ENCODE results near the gene RPS19. TPM values are rescaled to one million over a fixed set of nuclear protein-coding genes. Genes with fewer than 3 reads are reported as not detected.

Gene RPS19
- total RNA-seq, 1 experiment from 2014 or later, result 1,349 TPM

DNA sequence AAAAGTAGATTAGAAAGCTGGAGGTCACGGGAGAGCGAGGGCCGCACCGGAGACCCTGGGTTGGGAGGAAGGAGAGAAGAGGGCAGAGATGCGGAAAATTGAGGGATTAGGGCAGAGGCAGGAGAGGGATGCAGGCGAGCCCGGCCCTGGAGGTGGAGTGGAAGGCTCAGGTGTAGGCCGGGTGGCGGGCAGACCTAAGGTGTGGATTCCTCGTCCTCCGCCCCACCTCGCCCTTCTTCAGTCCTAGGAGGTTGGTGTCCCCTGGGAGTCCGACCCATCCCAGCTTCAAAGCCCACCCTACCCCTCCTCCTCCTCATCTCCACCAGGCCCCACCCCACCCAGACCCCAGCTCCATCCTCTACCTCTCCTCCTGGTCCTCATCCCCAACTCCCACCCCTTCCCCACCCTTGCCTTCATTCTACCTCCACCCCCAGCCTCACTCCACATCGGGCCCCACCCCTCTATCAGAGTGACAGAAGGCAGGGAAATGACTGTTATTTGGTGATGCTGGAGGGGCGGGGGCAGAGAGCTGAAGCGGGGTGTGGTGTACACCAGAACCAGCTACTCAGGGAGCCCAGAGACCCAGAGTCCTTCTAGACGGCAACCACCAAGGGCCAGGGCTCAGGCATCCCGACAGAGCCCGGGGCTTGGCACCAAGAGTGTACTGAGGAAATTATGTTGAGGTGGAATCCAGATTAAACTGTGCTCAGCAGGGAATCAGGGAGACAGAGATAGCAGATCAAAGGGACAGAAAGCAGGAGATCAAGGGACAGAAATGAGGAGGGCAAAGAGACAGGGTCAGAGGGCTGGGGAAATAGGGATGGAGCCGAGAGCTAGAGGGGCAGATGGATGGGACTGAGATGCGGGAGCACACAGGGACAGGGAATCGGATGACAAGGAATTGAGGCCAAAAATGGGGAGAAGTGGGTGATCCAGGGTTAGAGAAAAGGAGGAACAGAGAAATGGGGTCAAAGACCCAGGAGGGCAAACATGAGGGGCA is 61.8 kb downstream of the RPS19 start:
- DNase-seq (ENCODE audit: low read depth, low spot score) (no peak), ATAC-seq (no peak)
- in situ Hi-C loops (cut with HindIII; ENCODE audit: low pct_unique_long_range_greater_than_20kb, low sequenced_read_pairs), result no loop called here
- Histone ChIP-seq H3K4me1 (ENCODE audit: control insufficient read depth, insufficient read depth, low read length) (no peaks in the 10 kb centered on the region), H3K9me3 (ENCODE audit: control insufficient read depth, insufficient read depth, low read depth, low read length) (no peaks in the 10 kb centered on the region), H3K36me3 (ENCODE audit: control insufficient read depth, insufficient read depth, low read length) (no peaks in the 10 kb centered on the region), H3K27ac (ENCODE audit: low read length) (no peak overlapping the region), H3K4me3 (ENCODE audit: low read depth in 2 of 2, low read length in 2 of 2) (no peak overlapping the region), H3K27me3 (ENCODE audit: control insufficient read depth, insufficient read depth, low read length) (no peaks in the 10 kb centered on the region)
- BruUV-seq (replicated peaks), result no TSS peak
- intact Hi-C loops (cut with micrococcal nuclease; ENCODE audit: unreplicated experiment), result no loop called here
- ChIA-PET POLR2A (no interaction called here), CTCF (no interaction called here)
- TF ChIP-seq SIN3A (IDR thresholded peaks at IDR 0.05; ENCODE audit: borderline replicate concordance, insufficient read depth, low read depth, low read length) (no peak), POLR2AphosphoS5 (IDR thresholded peaks at IDR 0.05; ENCODE audit: low read depth, low read length) (no peak), TCF7L2 (IDR thresholded peaks at IDR 0.05; ENCODE audit: low read depth, low read length) (no peak)
- TF ChIP-seq, protein P1, sequence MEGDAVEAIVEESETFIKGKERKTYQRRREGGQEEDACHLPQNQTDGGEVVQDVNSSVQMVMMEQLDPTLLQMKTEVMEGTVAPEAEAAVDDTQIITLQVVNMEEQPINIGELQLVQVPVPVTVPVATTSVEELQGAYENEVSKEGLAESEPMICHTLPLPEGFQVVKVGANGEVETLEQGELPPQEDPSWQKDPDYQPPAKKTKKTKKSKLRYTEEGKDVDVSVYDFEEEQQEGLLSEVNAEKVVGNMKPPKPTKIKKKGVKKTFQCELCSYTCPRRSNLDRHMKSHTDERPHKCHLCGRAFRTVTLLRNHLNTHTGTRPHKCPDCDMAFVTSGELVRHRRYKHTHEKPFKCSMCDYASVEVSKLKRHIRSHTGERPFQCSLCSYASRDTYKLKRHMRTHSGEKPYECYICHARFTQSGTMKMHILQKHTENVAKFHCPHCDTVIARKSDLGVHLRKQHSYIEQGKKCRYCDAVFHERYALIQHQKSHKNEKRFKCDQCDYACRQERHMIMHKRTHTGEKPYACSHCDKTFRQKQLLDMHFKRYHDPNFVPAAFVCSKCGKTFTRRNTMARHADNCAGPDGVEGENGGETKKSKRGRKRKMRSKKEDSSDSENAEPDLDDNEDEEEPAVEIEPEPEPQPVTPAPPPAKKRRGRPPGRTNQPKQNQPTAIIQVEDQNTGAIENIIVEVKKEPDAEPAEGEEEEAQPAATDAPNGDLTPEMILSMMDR (IDR thresholded peaks at IDR 0.05), result no peak
- TF ChIP-seq, protein P2, sequence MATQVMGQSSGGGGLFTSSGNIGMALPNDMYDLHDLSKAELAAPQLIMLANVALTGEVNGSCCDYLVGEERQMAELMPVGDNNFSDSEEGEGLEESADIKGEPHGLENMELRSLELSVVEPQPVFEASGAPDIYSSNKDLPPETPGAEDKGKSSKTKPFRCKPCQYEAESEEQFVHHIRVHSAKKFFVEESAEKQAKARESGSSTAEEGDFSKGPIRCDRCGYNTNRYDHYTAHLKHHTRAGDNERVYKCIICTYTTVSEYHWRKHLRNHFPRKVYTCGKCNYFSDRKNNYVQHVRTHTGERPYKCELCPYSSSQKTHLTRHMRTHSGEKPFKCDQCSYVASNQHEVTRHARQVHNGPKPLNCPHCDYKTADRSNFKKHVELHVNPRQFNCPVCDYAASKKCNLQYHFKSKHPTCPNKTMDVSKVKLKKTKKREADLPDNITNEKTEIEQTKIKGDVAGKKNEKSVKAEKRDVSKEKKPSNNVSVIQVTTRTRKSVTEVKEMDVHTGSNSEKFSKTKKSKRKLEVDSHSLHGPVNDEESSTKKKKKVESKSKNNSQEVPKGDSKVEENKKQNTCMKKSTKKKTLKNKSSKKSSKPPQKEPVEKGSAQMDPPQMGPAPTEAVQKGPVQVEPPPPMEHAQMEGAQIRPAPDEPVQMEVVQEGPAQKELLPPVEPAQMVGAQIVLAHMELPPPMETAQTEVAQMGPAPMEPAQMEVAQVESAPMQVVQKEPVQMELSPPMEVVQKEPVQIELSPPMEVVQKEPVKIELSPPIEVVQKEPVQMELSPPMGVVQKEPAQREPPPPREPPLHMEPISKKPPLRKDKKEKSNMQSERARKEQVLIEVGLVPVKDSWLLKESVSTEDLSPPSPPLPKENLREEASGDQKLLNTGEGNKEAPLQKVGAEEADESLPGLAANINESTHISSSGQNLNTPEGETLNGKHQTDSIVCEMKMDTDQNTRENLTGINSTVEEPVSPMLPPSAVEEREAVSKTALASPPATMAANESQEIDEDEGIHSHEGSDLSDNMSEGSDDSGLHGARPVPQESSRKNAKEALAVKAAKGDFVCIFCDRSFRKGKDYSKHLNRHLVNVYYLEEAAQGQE (IDR thresholded peaks at IDR 0.05; ENCODE audit: insufficient read depth in 1 of 2, low read depth in 2 of 2, low read length in 1 of 2), result no peak

Small RNA genes within 50 kb of the gene (microRNA-seq; reads per million reads assigned to microRNA genes)
- gene MIR6797 (ENCODE audit: unreplicated experiment), result 1.9 reads per million

Other genes starting within 250 kb of the RPS19 start
- not detected for gene CEACAM4, start 233.2 kb upstream of the RPS19 start, total RNA-seq (2021; ENCODE audit: unreplicated experiment)
- gene CEACAM7, start 172.0 kb upstream of the RPS19 start, total RNA-seq (2021; ENCODE audit: unreplicated experiment), result not detected
- gene CEACAM5, start 151.6 kb upstream of the RPS19 start, total RNA-seq (2021; ENCODE audit: unreplicated experiment), result 0.51 TPM
- 0.21 TPM for gene CEACAM6, start 104.7 kb upstream of the RPS19 start, total RNA-seq (2021; ENCODE audit: unreplicated experiment)
- not detected for gene CEACAM3, start 63.7 kb upstream of the RPS19 start, total RNA-seq (2021; ENCODE audit: unreplicated experiment)
- not detected for gene LYPD4, start 15.6 kb upstream of the RPS19 start, total RNA-seq (2021; ENCODE audit: unreplicated experiment)
- gene DMRTC2, start 15.2 kb upstream of the RPS19 start, total RNA-seq (2021; ENCODE audit: unreplicated experiment), result not detected
- gene CD79A, start 17.0 kb downstream of the RPS19 start, total RNA-seq (2021; ENCODE audit: unreplicated experiment), result 0.59 TPM
- 69.5 TPM for gene ARHGEF1, start 22.9 kb downstream of the RPS19 start, total RNA-seq (2021; ENCODE audit: unreplicated experiment)
- 0.18 TPM for gene ERFL, start 68.2 kb downstream of the RPS19 start, total RNA-seq (2021; ENCODE audit: unreplicated experiment)
- 69.1 TPM for gene RABAC1, start 99.1 kb downstream of the RPS19 start, total RNA-seq (2021; ENCODE audit: unreplicated experiment)
- 4.9 TPM for gene ATP1A3, start 134.0 kb downstream of the RPS19 start, total RNA-seq (2021; ENCODE audit: unreplicated experiment)
- 0.62 TPM for gene GRIK5, start 210.0 kb downstream of the RPS19 start, total RNA-seq (2021; ENCODE audit: unreplicated experiment)
- gene ZNF574, start 215.9 kb downstream of the RPS19 start, total RNA-seq (2021; ENCODE audit: unreplicated experiment), result 15.7 TPM